ENCODE data around the gene GADD45G. TPM values are rescaled to one million over a fixed set of nuclear protein-coding genes. Genes with fewer than 3 reads are reported as not detected.

The GADD45G gene
- total RNA-seq, 1 experiment from 2014 or later: 7.7 TPM

DNA sequence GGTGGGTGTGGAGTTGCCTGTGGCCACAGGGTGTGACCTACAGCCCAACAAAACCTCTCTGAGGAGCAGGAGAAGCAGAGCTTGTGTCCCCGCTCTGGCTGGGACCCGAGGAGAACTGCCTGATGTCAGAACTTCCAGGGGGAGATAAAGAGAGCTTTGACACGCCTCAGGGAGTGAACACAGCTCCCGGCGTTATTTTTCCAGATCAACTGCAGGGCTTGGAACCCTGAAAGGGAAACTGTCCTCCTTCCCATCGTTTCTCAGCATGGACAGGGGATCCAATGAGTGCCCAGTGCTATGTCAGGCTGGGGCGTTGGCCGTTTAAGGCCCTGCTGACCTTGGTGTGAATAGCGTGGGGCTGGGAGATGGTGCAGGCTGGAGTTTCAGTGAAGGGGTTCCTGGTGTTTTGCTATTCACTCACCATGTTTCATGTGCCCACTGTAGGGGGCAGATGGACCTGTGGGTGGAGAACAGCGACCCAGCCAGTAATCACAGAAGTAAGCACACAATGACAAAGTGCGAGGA lies 22.0 kb downstream of the GADD45G start:
- H3K4me1 Mint-ChIP-seq: peaks cover 35 to 43% of the 10 kb centered on the region in 2 experiments
- no peak for DNase-seq
- H3K36me3 Mint-ChIP-seq (ENCODE audit: insufficient read depth in 1 of 3, low read depth in 3 of 3): no peaks in the 10 kb centered on the region
- Histone ChIP-seq H2AK5ac (ENCODE audit: insufficient read length, low read length) (no peak overlapping the region), H2BK120ac (ENCODE audit: low read depth, low read length, poor library complexity, severe bottlenecking) (no peak overlapping the region), H2BK20ac (ENCODE audit: low read depth, low read length, poor library complexity, severe bottlenecking) (no peak overlapping the region), H3K23me2 (ENCODE audit: insufficient read length, low read depth, low read length, poor library complexity, severe bottlenecking) (no peaks in the 10 kb centered on the region), H3K4me1 (ENCODE audit: insufficient read depth, low read length) (no peaks in the 10 kb centered on the region), H3K27me3 (ENCODE audit: insufficient read depth, low read length) (no peaks in the 10 kb centered on the region), H3K79me2 (ENCODE audit: insufficient read depth, low read length) (no peaks in the 10 kb centered on the region), H3K9me3 (ENCODE audit: control insufficient read depth, low read depth, low read length) (no peaks in the 10 kb centered on the region), H2BK5ac (ENCODE audit: insufficient read length, low read length) (no peak overlapping the region), H3K4me2 (ENCODE audit: insufficient read depth, insufficient read length, low read length) (no peak overlapping the region), H3K9ac (ENCODE audit: extremely low read depth, insufficient read length, low read length) (no peak overlapping the region), H2BK12ac (ENCODE audit: insufficient read length, low read depth, low read length) (no peak overlapping the region), H3T11ph (ENCODE audit: low read length) (no peak overlapping the region), H2AFZ (ENCODE audit: low read length) (no peak overlapping the region), H3K14ac (ENCODE audit: insufficient read depth, low read length) (no peak overlapping the region), H4K20me1 (ENCODE audit: control insufficient read depth, insufficient read depth, insufficient read length) (no peaks in the 10 kb centered on the region), H3K56ac (ENCODE audit: insufficient read length, low read depth, low read length) (no peak overlapping the region), H3K27ac (ENCODE audit: insufficient read length, low read depth, low read length) (no peak overlapping the region), H4K8ac (replicated peaks; ENCODE audit: insufficient read length, low read depth, low read length) (no peak overlapping the region), H3K4ac (ENCODE audit: low read depth, low read length) (no peak overlapping the region), H4K91ac (ENCODE audit: insufficient read length, low read depth, low read length) (no peak overlapping the region), H3K18ac (ENCODE audit: insufficient read length, low read depth, low read length) (no peak overlapping the region), H3K23ac (ENCODE audit: insufficient read length, low read depth, low read length) (no peak overlapping the region), H3K79me1 (ENCODE audit: insufficient read depth, low read depth, low read length, poor library complexity, severe bottlenecking) (no peaks in the 10 kb centered on the region), H4K5ac (ENCODE audit: insufficient read length, low read depth, low read length) (no peak overlapping the region), H2BK15ac (ENCODE audit: low read depth, low read length) (no peak overlapping the region)
- TF ChIP-seq CTCF (conservative IDR thresholded peaks at IDR 0.05): no peak
- peaks cover 9% of the 10 kb centered on the region for H3K27me3 Mint-ChIP-seq (ENCODE audit: low read depth)
- H3K9me3 Mint-ChIP-seq: no peaks in the 10 kb centered on the region
- H3K4me3 Mint-ChIP-seq: no peak overlapping the region
- no peak overlapping the region for H3K27ac Mint-ChIP-seq
- no CpG with 5 or more reads among the region's 11 CpGs for WGBS (ENCODE audit: extremely low coverage, insufficient read length, low lambda C conversion rate)
